ENCODE results near the gene GSK3B. TPM values are rescaled to one million over a fixed set of nuclear protein-coding genes. Genes with fewer than 3 reads are reported as not detected.

The GSK3B gene
- total RNA-seq, 8 experiments from 2014 or later, result 25.5 to 72.2 (median 55.4) TPM

DNA sequence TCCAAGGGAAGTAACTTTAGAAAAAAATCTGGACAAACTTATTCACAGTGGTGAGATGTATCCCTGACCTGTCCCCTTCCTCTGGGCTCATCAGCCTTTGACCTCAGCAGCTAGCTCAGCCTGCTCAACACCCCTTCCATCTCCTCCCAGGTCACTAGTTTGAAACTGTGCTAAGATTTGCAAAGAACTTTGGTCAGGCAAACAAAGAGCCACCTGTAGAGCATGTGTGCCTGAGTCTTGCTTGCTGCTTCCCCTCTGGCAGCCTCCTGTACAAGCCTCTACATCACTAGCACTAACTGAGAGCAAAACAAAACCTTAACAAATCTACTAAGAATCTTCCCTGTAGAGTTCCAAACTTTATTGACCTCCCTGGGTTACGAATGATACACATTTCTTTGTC lies 268.4 kb downstream of the GSK3B start:
- Histone ChIP-seq H3K4me1 (replicated peaks in 1 of 2) (peaks cover 0 to 2% of the 10 kb centered on the region in 2 donors), H3K4me3 (no peak overlapping the region), H3K27ac (no peak overlapping the region)
- in situ Hi-C loops (cut with MboI; ENCODE audit: low pct_unique_long_range_greater_than_20kb in 2 of 9, low sequenced_read_pairs in 9 of 9, unreplicated experiment in 9 of 9), result no loop called here
- 83 to 100% (median 88%) methylated on average over 1 of the region's 1 CpG; no CpG with 5 or more reads in 5 of the 10 experiments for WGBS, 10 experiments
- ATAC-seq (replicated peaks in 6 of 8), result no peak

DNA sequence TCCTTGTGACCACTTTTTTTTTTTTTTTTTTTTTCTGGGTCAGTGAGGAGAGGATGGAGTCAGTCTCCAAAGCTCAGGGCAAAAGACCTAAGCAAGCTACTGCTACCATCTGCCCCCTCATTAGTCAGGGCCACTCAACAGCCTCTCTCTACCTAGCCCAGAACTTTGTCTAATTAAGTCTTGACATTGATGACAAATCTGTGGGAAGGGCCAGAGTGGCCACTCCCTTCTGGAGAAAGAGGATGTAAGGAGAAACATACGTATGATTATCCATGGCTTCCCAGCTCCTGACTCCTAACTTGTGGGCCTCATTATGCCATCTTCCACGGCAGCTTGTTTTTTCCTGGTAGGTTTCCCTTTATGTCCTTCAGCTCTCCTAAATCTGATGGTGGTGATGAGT lies 274.4 kb downstream of the GSK3B start:
- Histone ChIP-seq H3K4me3 (no peak overlapping the region), H3K4me1 (replicated peaks in 1 of 2) (peaks cover 2% of the 10 kb centered on the region in 2 donors), H3K27ac (no peak overlapping the region)
- 50 to 86% (median 79%) methylated on average over 1 to 2 of the region's 2 CpGs; no CpG with 5 or more reads in 3 of the 10 experiments for WGBS, 10 experiments
- ATAC-seq (replicated peaks in 6 of 8), result peak in 2 of 8 experiments; percentile 45 to 59
- in situ Hi-C loops (cut with MboI; ENCODE audit: low pct_unique_long_range_greater_than_20kb in 2 of 9, low sequenced_read_pairs in 9 of 9, unreplicated experiment in 9 of 9), result no loop called here

DNA sequence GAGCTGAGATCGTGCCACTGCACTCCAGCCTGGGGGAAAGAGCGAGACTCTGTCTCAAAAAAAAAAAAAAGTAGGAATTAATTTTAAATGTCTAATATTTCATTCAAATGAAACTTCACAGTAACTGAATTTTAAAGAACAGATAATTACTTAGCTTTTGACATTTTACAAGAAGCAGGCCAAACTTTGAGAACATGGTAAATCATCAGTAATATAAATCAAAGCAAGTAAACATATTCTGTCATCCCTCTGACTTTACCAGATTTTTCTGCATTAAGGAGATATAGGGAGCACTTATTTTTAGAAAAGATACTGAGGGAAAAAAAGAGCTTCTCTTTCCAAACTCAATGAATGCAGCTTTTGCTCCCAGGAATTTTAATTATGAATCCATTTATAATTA lies 275.3 kb downstream of the GSK3B start:
- H3K4me1 ChIP-seq (replicated peaks in 1 of 2), result peaks cover 2% of the 10 kb centered on the region in 2 donors
- in situ Hi-C loops (cut with MboI; ENCODE audit: low pct_unique_long_range_greater_than_20kb in 2 of 9, low sequenced_read_pairs in 9 of 9, unreplicated experiment in 9 of 9), result no loop called here
- 77 to 100% (median 90%) methylated on average over 1 to 2 of the region's 2 CpGs; no CpG with 5 or more reads in 2 of the 10 experiments for WGBS, 10 experiments

GRCh38 chr3:119817583-119818363 lies 276.5 kb downstream of the GSK3B start:
- peak in 5 of 8 experiments; percentile 8 to 71 (median 30) for ATAC-seq (replicated peaks in 6 of 8)
- H3K4me3 ChIP-seq, result no peak overlapping the region
- in situ Hi-C loops (cut with MboI; ENCODE audit: low pct_unique_long_range_greater_than_20kb in 2 of 9, low sequenced_read_pairs in 9 of 9, unreplicated experiment in 9 of 9), result no loop called here
- H3K27ac ChIP-seq, result no peak overlapping the region
- H3K4me1 ChIP-seq (replicated peaks in 1 of 2), result peaks cover 2% of the 10 kb centered on the region in 2 donors
- 0 to 80% (median 51%) methylated on average over 1 to 11 of the region's 13 CpGs for WGBS, 10 experiments

More for the DNA sequence above, 275.3 kb downstream of the GSK3B start:
- no peak for ATAC-seq (replicated peaks in 6 of 8)
- no peak overlapping the region for H3K4me3 ChIP-seq
- H3K27ac ChIP-seq, result no peak overlapping the region

- in situ Hi-C loops (cut with MboI; ENCODE audit: low pct_unique_long_range_greater_than_20kb in 2 of 9, low sequenced_read_pairs in 9 of 9, unreplicated experiment in 9 of 9), result no loop called here
- ATAC-seq (replicated peaks in 6 of 8), result peak in 3 of 8 experiments; percentile 15 to 23 (median 21)
- Histone ChIP-seq H3K27ac (no peak overlapping the region), H3K4me3 (no peak overlapping the region), H3K4me1 (replicated peaks in 1 of 2) (peaks cover 0 to 2% of the 10 kb centered on the region in 2 donors)
- 60 to 100% (median 94%) methylated on average over 1 to 9 of the region's 12 CpGs; no CpG with 5 or more reads in 3 of the 10 experiments for WGBS, 10 experiments
These were observed 277.2 kb downstream of the GSK3B start for GRCh38 chr3:119817071-119817470.

DNA sequence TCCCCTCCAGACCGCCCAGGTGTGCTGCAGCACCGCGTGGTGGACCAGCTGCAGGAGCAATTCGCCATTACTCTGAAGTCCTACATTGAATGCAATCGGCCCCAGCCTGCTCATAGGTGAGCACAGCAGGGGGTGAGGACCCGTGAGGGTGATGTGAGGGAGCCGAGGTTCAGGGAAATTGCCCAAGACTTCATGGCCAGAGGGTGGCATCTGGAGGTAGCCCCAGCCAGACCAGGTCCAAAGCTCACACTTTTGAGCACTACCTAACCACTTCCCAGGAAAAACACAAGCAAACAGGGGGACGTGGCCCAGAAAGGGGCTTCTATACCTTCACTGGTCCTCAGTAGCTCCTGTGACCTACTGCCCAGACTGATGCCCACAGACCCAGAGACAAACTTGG lies 278.5 kb downstream of the GSK3B start:
- ATAC-seq (replicated peaks in 6 of 8), result no peak
- no peak overlapping the region for H3K27ac ChIP-seq
- 0 to 100% (median 90%) methylated on average over 1 to 4 of the region's 8 CpGs; no CpG with 5 or more reads in 4 of the 10 experiments for WGBS, 10 experiments
- H3K4me1 ChIP-seq (replicated peaks in 1 of 2), result peaks cover 0 to 2% of the 10 kb centered on the region in 2 donors
- no peak overlapping the region for H3K4me3 ChIP-seq
- in situ Hi-C loops (cut with MboI; ENCODE audit: low pct_unique_long_range_greater_than_20kb in 2 of 9, low sequenced_read_pairs in 9 of 9, unreplicated experiment in 9 of 9), result no loop called here

- in situ Hi-C loops (cut with MboI; ENCODE audit: low pct_unique_long_range_greater_than_20kb in 2 of 9, low sequenced_read_pairs in 9 of 9, unreplicated experiment in 9 of 9), result no loop called here
- no peak for ATAC-seq (replicated peaks in 6 of 8)
- WGBS, 10 experiments, result 57 to 82% (median 76%) methylated on average over 1 to 6 of the region's 8 CpGs; no CpG with 5 or more reads in 3 of the 10 experiments
- H3K4me1 ChIP-seq (replicated peaks in 1 of 2), result peaks cover 0 to 2% of the 10 kb centered on the region in 2 donors
- H3K27ac ChIP-seq, result no peak overlapping the region
- H3K4me3 ChIP-seq, result no peak overlapping the region
These were observed 281.7 kb downstream of the GSK3B start for GRCh38 chr3:119812491-119813058.

DNA sequence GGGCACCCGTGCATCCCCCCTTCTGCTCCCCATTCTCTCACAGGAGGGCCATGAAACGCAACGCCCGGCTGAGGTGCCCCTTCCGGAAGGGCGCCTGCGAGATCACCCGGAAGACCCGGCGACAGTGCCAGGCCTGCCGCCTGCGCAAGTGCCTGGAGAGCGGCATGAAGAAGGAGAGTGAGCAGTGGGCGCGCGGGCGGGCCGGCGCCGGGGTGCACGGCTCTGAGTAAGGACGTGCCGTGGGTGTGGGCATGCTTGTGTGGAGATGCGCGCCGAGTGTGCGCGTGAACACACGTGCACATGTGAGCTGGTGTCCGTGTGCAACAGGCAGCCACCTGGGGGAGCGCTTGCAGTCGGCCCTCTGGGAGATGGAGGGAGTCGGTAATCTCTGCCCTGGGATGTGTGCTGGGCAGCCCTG lies 284.2 kb downstream of the GSK3B start:
- H3K4me3 ChIP-seq, result no peak overlapping the region
- no peaks in the 10 kb centered on the region for H3K4me1 ChIP-seq (replicated peaks in 1 of 2)
- H3K27ac ChIP-seq, result no peak overlapping the region
- ATAC-seq (replicated peaks in 6 of 8), result peak in 4 of 8 experiments; percentile 9 to 91 (median 90)
- 0% methylated on average over 1 of the region's 33 CpGs; no CpG with 5 or more reads in 9 of the 10 experiments for whole genome bisulfite sequencing, 10 experiments
- in situ Hi-C loops (cut with MboI; ENCODE audit: low pct_unique_long_range_greater_than_20kb in 2 of 9, low sequenced_read_pairs in 9 of 9, unreplicated experiment in 9 of 9), result no loop called here

DNA sequence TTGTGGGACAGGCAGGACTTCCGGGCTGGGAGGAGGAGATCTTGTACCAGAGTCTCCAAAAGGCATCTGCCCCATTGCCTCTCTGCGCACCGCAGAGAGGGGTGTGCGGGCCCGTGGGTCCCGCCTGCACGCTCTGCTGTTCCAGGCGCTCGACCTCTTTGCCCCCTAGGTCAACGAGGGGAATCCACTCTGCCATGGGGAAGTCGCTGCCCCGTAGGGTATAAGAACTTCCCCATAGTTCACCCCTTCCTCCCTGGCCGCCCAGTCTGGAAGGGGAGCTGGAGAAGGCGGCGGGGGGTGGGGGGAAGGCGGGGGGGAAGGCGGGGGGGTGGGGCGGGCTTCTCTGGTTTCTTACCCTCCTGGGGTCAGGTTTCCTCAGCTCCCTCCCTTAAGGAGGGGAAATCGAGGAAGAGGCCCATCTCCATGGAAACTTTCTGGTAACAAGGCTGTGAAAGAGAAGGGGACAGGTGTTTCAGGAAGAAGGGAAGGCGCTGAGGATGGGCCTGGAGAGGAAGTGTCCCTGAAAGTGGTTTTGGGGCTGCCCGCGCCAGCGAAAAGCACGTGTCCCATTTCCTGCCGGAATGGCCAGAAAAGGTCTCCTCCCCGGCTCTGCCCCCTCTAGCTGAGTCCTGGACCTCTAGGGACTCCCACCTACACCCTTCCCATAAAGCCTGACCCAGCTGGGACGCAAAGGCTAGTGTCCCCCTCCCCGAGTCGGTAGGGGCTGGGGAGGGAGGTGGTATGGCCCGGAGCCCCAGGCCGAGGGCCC lies 284.8 kb downstream of the GSK3B start:
- H3K4me1 ChIP-seq (replicated peaks in 1 of 2), result no peaks in the 10 kb centered on the region
- ATAC-seq (replicated peaks in 6 of 8), result peak in 1 of 8 experiments; percentile 11
- in situ Hi-C loops (cut with MboI; ENCODE audit: low pct_unique_long_range_greater_than_20kb in 2 of 9, low sequenced_read_pairs in 9 of 9, unreplicated experiment in 9 of 9), result no loop called here
- H3K27ac ChIP-seq, result no peak overlapping the region
- no peak overlapping the region for H3K4me3 ChIP-seq
- WGBS, 10 experiments, result 89 to 100% (median 100%) methylated on average over 1 to 10 of the region's 31 CpGs; no CpG with 5 or more reads in 7 of the 10 experiments

GRCh38 chr3:119808843-119809242 lies 285.4 kb downstream of the GSK3B start:
- H3K4me1 ChIP-seq (replicated peaks in 1 of 2), result no peaks in the 10 kb centered on the region
- 100% methylated on average over 2 of the region's 6 CpGs; no CpG with 5 or more reads in 9 of the 10 experiments for WGBS, 10 experiments
- in situ Hi-C loops (cut with MboI; ENCODE audit: low pct_unique_long_range_greater_than_20kb in 2 of 9, low sequenced_read_pairs in 9 of 9, unreplicated experiment in 9 of 9), result no loop called here
- ATAC-seq (replicated peaks in 6 of 8), result no peak
- H3K27ac ChIP-seq, result no peak overlapping the region
- H3K4me3 ChIP-seq, result no peak overlapping the region

- Histone ChIP-seq H3K4me1 (replicated peaks in 1 of 2) (no peaks in the 10 kb centered on the region), H3K4me3 (no peak overlapping the region), H3K27ac (no peak overlapping the region)
- 60 to 100% (median 82%) methylated on average over 1 to 3 of the region's 4 CpGs; no CpG with 5 or more reads in 5 of the 10 experiments for WGBS, 10 experiments
- ATAC-seq (replicated peaks in 6 of 8), result no peak
- in situ Hi-C loops (cut with MboI; ENCODE audit: low pct_unique_long_range_greater_than_20kb in 2 of 9, low sequenced_read_pairs in 9 of 9, unreplicated experiment in 9 of 9), result no loop called here
These were observed 286.0 kb downstream of the GSK3B start for GRCh38 chr3:119808244-119808643.

DNA sequence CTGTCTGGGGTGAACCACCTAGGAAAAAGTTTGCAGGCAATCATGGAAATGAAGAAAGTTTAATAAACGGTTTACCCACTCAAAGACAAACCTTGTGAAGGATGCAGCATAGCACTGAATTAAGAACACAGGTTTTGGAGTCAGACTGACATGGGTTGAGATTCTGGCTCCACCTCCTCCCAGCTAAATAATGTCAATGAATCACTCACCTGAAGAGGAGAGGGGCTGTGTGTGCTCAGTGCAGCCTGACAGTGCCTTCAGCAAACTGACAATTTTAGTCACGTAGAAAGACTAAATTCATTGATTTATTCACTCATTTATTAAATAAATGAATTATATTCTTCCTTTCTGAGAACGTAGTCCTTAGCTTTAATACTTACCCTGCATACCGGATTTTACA lies 293.4 kb downstream of the GSK3B start:
- WGBS, 10 experiments, result 25 to 92% (median 76%) methylated on average over 2 to 4 of the region's 4 CpGs; no CpG with 5 or more reads in 1 of the 10 experiments
- Histone ChIP-seq H3K27ac (no peak overlapping the region), H3K4me1 (replicated peaks in 1 of 2) (no peaks in the 10 kb centered on the region), H3K4me3 (no peak overlapping the region)
- no peak for ATAC-seq (replicated peaks in 6 of 8)
- in situ Hi-C loops (cut with MboI; ENCODE audit: low pct_unique_long_range_greater_than_20kb in 2 of 9, low sequenced_read_pairs in 9 of 9, unreplicated experiment in 9 of 9), result no loop called here

DNA sequence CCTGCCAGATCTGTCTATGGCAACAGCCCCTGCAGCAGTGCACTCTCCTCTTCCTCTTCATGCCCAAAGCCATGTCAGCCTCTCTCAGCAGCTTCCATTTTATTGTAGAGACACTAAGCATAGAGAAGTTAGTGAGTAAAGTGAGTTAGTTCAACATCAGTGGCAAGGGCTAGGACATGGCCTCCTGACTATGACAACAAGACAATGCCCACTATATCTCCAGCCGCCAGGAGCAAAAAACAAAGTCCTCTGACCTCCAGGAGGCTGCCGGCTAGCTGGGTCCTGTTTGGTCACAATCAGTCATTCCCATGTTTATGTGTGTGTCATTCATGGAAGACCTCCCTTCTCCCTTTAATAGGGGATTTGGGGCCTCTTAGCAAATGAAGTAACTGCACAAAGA lies 297.5 kb downstream of the GSK3B start:
- in situ Hi-C loops (cut with MboI; ENCODE audit: low pct_unique_long_range_greater_than_20kb in 2 of 9, low sequenced_read_pairs in 9 of 9, unreplicated experiment in 9 of 9), result no loop called here
- no peak for ATAC-seq (replicated peaks in 6 of 8)
- Histone ChIP-seq H3K27ac (no peak overlapping the region), H3K4me3 (no peak overlapping the region), H3K4me1 (replicated peaks in 1 of 2) (peaks cover 8 to 9% of the 10 kb centered on the region in 2 donors)
- WGBS, 10 experiments, result 20 to 83% (median 83%) methylated on average over 1 of the region's 2 CpGs; no CpG with 5 or more reads in 7 of the 10 experiments

Measured in motor neuron (in vitro differentiated cells).